Measurements from ENCODE around the gene LAMA3. TPM values are rescaled to one million over a fixed set of nuclear protein-coding genes. Genes with fewer than 3 reads are reported as not detected.

Gene LAMA3
- total RNA-seq, 2 donors from 2014 or later: 31.9 to 41.3 TPM

GRCh38 chr18:23721696-23722480 lies 32.6 kb downstream of the LAMA3 start:
- no peak for DNase-seq
- Histone ChIP-seq H3K27ac (no peak overlapping the region), H3K4me1 (no peaks in the 10 kb centered on the region)

GRCh38 chr18:23722646-23723045 lies 33.4 kb downstream of the LAMA3 start:
- Histone ChIP-seq H3K27ac (no peak overlapping the region), H3K4me3 (no peak overlapping the region), H3K27me3 (no peaks in the 10 kb centered on the region), H3K4me1 (no peaks in the 10 kb centered on the region), H3K9me3 (no peaks in the 10 kb centered on the region), H3K9ac (ENCODE audit: low read depth in 2 of 2, low read length in 2 of 2) (no peak overlapping the region), H3K36me3 (no peaks in the 10 kb centered on the region)
- no peak for TF ChIP-seq CTCF (IDR thresholded peaks at IDR 0.05)
- intact Hi-C loops (cut with DNase I): no loop called here
- DNase-seq: no peak

More at GRCh38 chr18:23721696-23722480, 32.6 kb downstream of the LAMA3 start:
- Histone ChIP-seq H3K9me3 (no peaks in the 10 kb centered on the region), H3K4me3 (no peak overlapping the region), H3K36me3 (no peaks in the 10 kb centered on the region), H3K27me3 (no peaks in the 10 kb centered on the region), H3K9ac (ENCODE audit: low read depth in 2 of 2, low read length in 2 of 2) (no peak overlapping the region)
- no peak for TF ChIP-seq CTCF (IDR thresholded peaks at IDR 0.05)
- intact Hi-C loops (cut with DNase I): no loop called here

DNA sequence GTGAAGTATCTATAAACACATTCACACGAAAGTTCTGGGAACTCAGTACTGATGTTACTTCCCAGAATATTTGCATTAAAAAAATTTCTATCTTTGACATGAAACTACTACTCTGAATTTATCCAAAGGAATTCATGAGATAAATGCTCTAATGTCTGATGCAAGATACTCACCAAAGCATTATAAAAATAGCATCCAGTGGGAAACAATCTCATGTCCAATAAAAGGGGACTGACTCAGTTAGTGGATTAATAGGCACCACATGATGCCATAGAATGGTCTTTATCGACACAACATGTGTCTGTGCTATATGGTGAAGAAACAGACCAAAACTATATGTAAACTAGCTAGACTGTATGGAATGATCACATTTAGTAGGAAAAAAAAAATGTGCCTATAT lies 33.9 kb downstream of the LAMA3 start:
- H3K4me3 ChIP-seq: no peak overlapping the region
- no peaks in the 10 kb centered on the region for H3K9me3 ChIP-seq
- intact Hi-C loops (cut with DNase I): no loop called here
- no peaks in the 10 kb centered on the region for H3K4me1 ChIP-seq
- H3K27ac ChIP-seq: no peak overlapping the region
- no peak for DNase-seq
- no peaks in the 10 kb centered on the region for H3K36me3 ChIP-seq
- no peak overlapping the region for H3K9ac ChIP-seq (ENCODE audit: low read depth in 2 of 2, low read length in 2 of 2)
- TF ChIP-seq CTCF (IDR thresholded peaks at IDR 0.05): no peak
- no peaks in the 10 kb centered on the region for H3K27me3 ChIP-seq

GRCh38 chr18:23724681-23725080 lies 35.4 kb downstream of the LAMA3 start:
- no peak for DNase-seq
- no peaks in the 10 kb centered on the region for H3K27me3 ChIP-seq
- intact Hi-C loops (cut with DNase I): no loop called here
- H3K4me3 ChIP-seq: no peak overlapping the region
- no peak overlapping the region for H3K9ac ChIP-seq (ENCODE audit: low read depth in 2 of 2, low read length in 2 of 2)
- H3K27ac ChIP-seq: no peak overlapping the region
- no peak for TF ChIP-seq CTCF (IDR thresholded peaks at IDR 0.05)
- H3K4me1 ChIP-seq: no peaks in the 10 kb centered on the region
- no peaks in the 10 kb centered on the region for H3K36me3 ChIP-seq
- H3K9me3 ChIP-seq: no peaks in the 10 kb centered on the region

GRCh38 chr18:23725351-23725750 lies 36.1 kb downstream of the LAMA3 start:
- H3K9ac ChIP-seq (ENCODE audit: low read depth in 2 of 2, low read length in 2 of 2): no peak overlapping the region
- H3K4me3 ChIP-seq: no peak overlapping the region
- DNase-seq: no peak

More at GRCh38 chr18:23725351-23725750, 36.1 kb downstream of the LAMA3 start:
- TF ChIP-seq CTCF (IDR thresholded peaks at IDR 0.05): no peak
- Histone ChIP-seq H3K9me3 (no peaks in the 10 kb centered on the region), H3K36me3 (no peaks in the 10 kb centered on the region), H3K27ac (no peak overlapping the region), H3K27me3 (no peaks in the 10 kb centered on the region), H3K4me1 (no peaks in the 10 kb centered on the region)
- intact Hi-C loops (cut with DNase I): no loop called here

Data from colonic mucosa (tissue), 4 donors.